Mucosa of descending colon (tissue), 3 donors: ENCODE data around the gene RHBDF2. TPM values are rescaled to one million over a fixed set of nuclear protein-coding genes. Genes with fewer than 3 reads are reported as not detected.
"Not testable (repeated sequence)": the region's sequence is repeated elsewhere in the genome, so short reads cannot be mapped to it uniquely, and the experiment has no call there.

Experiments used
- ATAC-seq: fragments of 200-7000 bp; cut with Tn5 transposase; one replicate; pipeline ENCODE4 v1.9.1; 2020; ENCODE audit warnings: mild to moderate bottlenecking, moderate library complexity
- DNase-seq, 3 donors: peaks; one replicate each; pipeline ENCODE4 v3.0.0-alpha.2; 2020
- H3K36me3 ChIP-seq: fragments of 200-600 bp; one replicate; pipeline ENCODE4 v1.8.0; 2021; ENCODE audit warnings: low read depth, mild to moderate bottlenecking
- H3K4me1 ChIP-seq: fragments of 200-600 bp; one replicate; pipeline ENCODE4 v1.8.0; 2021; ENCODE audit warnings: low read depth, mild to moderate bottlenecking
- H3K4me3 ChIP-seq: fragments of 200-600 bp; one replicate; pipeline ENCODE4 v1.8.0; 2021; ENCODE audit warnings: mild to moderate bottlenecking
- H3K9me3 ChIP-seq: fragments of 200-600 bp; one replicate; pipeline ENCODE4 v1.8.0; 2021; ENCODE audit warnings: mild to moderate bottlenecking
- intact Hi-C, 2 donors: fragments of 100-400 bp; cut with DNase I in 1 of 2; cut with micrococcal nuclease in 1 of 2; formaldehyde crosslinking; loops; one replicate each; pipeline versions ENCODE4 v1.11.0 to v1.11.1; 2022; cut with DNase I, micrococcal nuclease
- total RNA-seq, 3 donors: library from RNA; stranded (reverse); fragmentation: NEBNext Ultra II Directional in 2 of 3; extraction: Animal tissue kit (Norgen Biotek cat#: 25700) in 2 of 3; gene quantifications; one replicate each; pipeline versions ENCODE4 v1.2.1 to v1.2.4, GENCODE V29; 2021 to 2023
- TF ChIP-seq, protein P1 (sequence below): fragments of 200-600 bp; IDR thresholded peaks from one replicate; pipeline ENCODE4 v1.8.0; 2022; ENCODE audit warnings: antibody characterized with exemption, mild to moderate bottlenecking
- donor health status: DM: no; HTN: no; CAD: no; lungs with moderate emphysema.
- donor health status: DM: no; HTN: no; CAD: no.
- donor health status: DM: no; HTN: yes; CAD: no.

The RHBDF2 gene
- total RNA-seq, 3 donors from 2014 or later: 11.2 to 20.8 (median 18.9) TPM

DNA sequence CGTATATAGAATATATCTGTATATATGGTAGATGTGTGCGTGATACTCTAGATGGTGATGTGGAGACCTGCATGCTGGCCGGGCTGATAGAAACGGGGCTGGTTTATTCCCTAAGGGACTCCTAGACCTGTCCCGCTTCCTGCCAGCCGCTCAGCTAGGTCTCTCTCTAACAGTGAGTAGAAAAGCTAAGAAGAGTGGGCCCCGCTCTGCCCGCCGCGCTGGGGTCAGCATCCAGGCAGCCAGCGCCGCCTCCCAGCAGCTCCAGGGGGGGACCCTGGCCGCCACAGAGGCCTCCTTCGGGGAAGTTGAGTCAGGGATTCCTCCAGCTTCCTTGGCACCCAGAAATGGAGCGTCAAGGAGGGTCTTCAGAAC is 26.9 kb upstream of the RHBDF2 start:
- TF ChIP-seq, protein P1, sequence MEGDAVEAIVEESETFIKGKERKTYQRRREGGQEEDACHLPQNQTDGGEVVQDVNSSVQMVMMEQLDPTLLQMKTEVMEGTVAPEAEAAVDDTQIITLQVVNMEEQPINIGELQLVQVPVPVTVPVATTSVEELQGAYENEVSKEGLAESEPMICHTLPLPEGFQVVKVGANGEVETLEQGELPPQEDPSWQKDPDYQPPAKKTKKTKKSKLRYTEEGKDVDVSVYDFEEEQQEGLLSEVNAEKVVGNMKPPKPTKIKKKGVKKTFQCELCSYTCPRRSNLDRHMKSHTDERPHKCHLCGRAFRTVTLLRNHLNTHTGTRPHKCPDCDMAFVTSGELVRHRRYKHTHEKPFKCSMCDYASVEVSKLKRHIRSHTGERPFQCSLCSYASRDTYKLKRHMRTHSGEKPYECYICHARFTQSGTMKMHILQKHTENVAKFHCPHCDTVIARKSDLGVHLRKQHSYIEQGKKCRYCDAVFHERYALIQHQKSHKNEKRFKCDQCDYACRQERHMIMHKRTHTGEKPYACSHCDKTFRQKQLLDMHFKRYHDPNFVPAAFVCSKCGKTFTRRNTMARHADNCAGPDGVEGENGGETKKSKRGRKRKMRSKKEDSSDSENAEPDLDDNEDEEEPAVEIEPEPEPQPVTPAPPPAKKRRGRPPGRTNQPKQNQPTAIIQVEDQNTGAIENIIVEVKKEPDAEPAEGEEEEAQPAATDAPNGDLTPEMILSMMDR: no peak
- DNase-seq (peak in 2 of 3 donors; percentile 34 to 67), ATAC-seq (no peak)
- Histone ChIP-seq H3K4me3 (no peak overlapping the region), H3K9me3 (no peaks in the 10 kb centered on the region), H3K4me1 (peaks cover 41% of the 10 kb centered on the region), H3K36me3 (no peaks in the 10 kb centered on the region)
- intact Hi-C loops: no loop called here

GRCh38 chr17:76527430-76528111 is 26.3 kb upstream of the RHBDF2 start:
- TF ChIP-seq, protein P1: no peak
- H3K36me3 ChIP-seq: no peaks in the 10 kb centered on the region
- H3K4me3 ChIP-seq: no peak overlapping the region
- H3K4me1 ChIP-seq: peaks cover 36% of the 10 kb centered on the region
- ATAC-seq (peak; percentile 57), DNase-seq (peak; percentile 42 to 81 (median 64))
- no peaks in the 10 kb centered on the region for H3K9me3 ChIP-seq
- intact Hi-C loops: no loop called here

- peaks cover 36% of the 10 kb centered on the region for H3K4me1 ChIP-seq
- DNase-seq, H3K9me3 ChIP-seq, ATAC-seq, intact Hi-C loops, H3K36me3 ChIP-seq, H3K4me3 ChIP-seq: not testable (repeated sequence)
These were observed 25.8 kb upstream of the RHBDF2 start for GRCh38 chr17:76527016-76527415.

DNA sequence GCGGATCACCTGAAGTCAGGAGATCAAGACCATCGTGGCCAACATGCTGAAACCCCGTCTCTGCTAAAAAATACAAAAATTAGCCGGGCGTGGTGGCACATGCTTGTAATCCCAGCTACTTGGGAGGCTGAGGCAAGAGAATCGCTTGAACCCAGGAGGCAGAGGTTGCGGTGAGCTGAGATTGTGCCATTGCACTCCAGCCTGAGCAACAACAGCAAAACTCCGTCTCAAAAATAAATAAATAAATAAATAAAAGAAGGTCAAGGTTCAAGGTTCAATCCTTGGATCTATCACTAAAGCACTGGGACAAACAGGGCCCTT is 24.2 kb upstream of the RHBDF2 start:
- H3K4me3 ChIP-seq, H3K9me3 ChIP-seq, intact Hi-C loops, DNase-seq, H3K36me3 ChIP-seq, ATAC-seq: not testable (repeated sequence)
- peaks cover 29% of the 10 kb centered on the region for H3K4me1 ChIP-seq

DNA sequence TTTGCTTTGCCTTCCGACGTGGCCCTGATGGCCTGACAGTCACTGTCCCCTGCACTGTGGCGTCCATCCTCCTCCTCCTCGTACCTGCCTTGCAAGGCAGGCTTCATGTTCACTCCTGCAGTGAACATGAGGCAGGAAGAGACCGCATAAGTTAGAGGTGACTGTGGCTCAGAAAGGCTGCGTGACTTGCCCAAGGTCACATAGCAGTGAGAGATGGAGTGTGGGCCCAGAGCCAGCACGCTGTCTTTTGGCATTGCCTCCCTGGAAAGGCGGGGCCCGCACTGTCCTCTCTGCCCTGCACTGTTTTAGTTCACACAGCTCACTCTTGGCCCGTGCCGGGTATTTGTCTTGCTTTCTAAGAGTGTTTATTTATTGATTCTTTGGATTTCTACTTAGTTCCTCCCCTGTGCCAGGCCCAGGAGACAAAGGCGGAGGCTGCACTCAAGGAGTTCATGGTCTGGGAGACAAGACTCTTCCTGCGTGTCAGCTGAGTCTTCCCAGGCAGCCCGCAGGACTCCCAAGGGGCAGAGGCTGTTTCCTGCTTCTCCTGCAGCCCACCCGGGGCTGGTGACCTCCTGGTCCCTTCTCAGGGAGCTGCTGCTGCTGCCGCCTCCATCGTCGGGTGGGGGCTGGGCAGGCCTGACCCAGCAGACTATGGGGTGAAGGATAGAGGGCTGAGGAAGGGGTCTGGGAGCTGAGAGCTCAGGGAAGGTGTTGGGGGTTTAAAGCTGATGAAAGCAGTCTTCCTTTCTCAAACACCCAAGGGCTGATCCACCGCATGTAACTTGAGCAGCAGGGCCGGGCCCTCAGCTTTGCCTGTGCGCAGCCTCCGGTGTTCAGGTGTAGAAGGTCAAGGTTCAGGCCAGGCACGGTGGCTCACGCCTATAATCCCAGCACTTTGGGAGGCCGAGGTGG is 23.6 kb upstream of the RHBDF2 start:
- intact Hi-C loops: no loop called here
- peak in 2 of 3 donors; percentile 59 to 68 for DNase-seq
- TF ChIP-seq, protein P1: no peak
- Histone ChIP-seq H3K36me3 (no peaks in the 10 kb centered on the region), H3K9me3 (no peaks in the 10 kb centered on the region), H3K4me1 (peaks cover 23% of the 10 kb centered on the region), H3K4me3 (no peak overlapping the region)
- peak; percentile 36 for ATAC-seq

- Histone ChIP-seq H3K36me3 (no peaks in the 10 kb centered on the region), H3K4me3 (no peak overlapping the region), H3K9me3 (no peaks in the 10 kb centered on the region), H3K4me1 (peaks cover 15% of the 10 kb centered on the region)
- TF ChIP-seq, protein P1: peak; percentile 100
- ATAC-seq: peak; percentile 85
- intact Hi-C loops: no loop called here
- peak; percentile 79 to 88 (median 85) for DNase-seq
These were observed 22.1 kb upstream of the RHBDF2 start for GRCh38 chr17:76523084-76524037.

DNA sequence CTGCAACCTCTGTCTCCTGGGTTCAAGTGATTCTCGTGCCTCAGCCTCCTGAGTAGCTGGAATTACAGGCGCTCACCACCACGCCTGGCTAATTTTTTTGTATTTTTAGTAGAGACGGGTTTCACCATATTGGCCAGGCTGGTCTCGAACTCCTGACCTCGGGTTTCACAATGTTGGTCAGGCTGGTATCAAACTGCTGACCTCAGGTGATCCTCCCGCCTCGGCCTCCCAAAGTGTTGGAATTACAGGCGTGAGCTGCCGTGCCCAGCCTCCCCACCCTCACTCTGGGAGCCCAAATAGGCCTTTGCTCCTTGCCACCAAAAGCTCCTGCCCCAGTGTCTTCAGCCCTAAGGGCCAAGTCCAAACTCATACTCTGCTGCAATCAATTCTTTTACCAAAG is 20.5 kb upstream of the RHBDF2 start:
- H3K36me3 ChIP-seq, H3K4me3 ChIP-seq, H3K9me3 ChIP-seq, DNase-seq, intact Hi-C loops, ATAC-seq: not testable (repeated sequence)
- H3K4me1 ChIP-seq: peaks cover 15% of the 10 kb centered on the region
